ENCODE results near the gene PIK3CG.

- TF ChIP-seq CTCF (tag by site-specific recombination; IDR thresholded peaks at IDR 0.05) (no peak), ZNF621 (tag by site-specific recombination; IDR thresholded peaks at IDR 0.05) (no peak), YY1 (tag by site-specific recombination; IDR thresholded peaks at IDR 0.05) (no peak), ZNF18 (tag by site-specific recombination; IDR thresholded peaks at IDR 0.05) (no peak), ATF2 (tag by site-specific recombination; IDR thresholded peaks at IDR 0.05; ENCODE audit: low read depth) (peak; percentile 62; the same call in 1 of the 2 replicates), ZNF837 (tag by site-specific recombination; IDR thresholded peaks at IDR 0.05) (no peak), ZNF791 (tag by site-specific recombination; IDR thresholded peaks at IDR 0.05) (no peak), ZNF391 (tag by site-specific recombination; IDR thresholded peaks at IDR 0.05; ENCODE audit: borderline replicate concordance, low read depth) (no peak), REPIN1 (tag by site-specific recombination; IDR thresholded peaks at IDR 0.05; ENCODE audit: low read depth) (no peak), ZNF350 (tag by site-specific recombination; IDR thresholded peaks at IDR 0.05) (no peak), ZSCAN30 (tag by site-specific recombination; IDR thresholded peaks at IDR 0.05) (no peak), ZNF121 (tag by site-specific recombination; IDR thresholded peaks at IDR 0.05) (no peak), TCF7L2 (IDR thresholded peaks at IDR 0.05; ENCODE audit: borderline replicate concordance, low read depth, low read length) (no peak), ZNF174 (tag by site-specific recombination; IDR thresholded peaks at IDR 0.05) (no peak)
Observed at GRCh38 chr7:106916679-106917078, 51.6 kb downstream of the PIK3CG start.
